Stimulated activated CD8-positive, alpha-beta memory T cell treated with anti-CD3 and anti-CD28 coated beads, Interleukin-15, amount 100 ng/mL, for 1 hour (primary cell): ENCODE results near the gene ZMYND12.

Source experiments
- DNase-seq: peaks from one replicate; pipeline ENCODE4 v3.0.0-alpha.2; 2020; ENCODE audit warnings: low read depth

Gene ZMYND12

DNA sequence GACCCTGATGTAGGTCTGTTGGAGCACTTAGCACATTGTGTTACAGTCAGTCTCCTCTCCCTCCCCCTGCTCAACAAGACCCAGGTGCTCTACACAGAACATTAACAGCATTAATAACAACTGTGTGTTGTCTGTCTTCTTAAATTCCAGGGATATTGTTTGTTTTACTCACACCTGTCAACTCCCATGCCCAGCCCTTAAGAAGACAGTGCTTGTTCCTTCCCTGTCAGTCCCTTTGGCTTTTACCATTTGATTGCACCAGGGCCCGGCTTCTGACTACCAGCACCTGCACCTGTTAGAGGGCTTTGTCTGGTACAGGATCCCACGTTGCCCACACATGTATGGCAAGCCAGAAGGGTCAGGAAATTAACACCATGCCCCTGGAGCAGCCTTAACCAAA is 63.6 kb downstream of the ZMYND12 start:
- no peak for DNase-seq

DNA sequence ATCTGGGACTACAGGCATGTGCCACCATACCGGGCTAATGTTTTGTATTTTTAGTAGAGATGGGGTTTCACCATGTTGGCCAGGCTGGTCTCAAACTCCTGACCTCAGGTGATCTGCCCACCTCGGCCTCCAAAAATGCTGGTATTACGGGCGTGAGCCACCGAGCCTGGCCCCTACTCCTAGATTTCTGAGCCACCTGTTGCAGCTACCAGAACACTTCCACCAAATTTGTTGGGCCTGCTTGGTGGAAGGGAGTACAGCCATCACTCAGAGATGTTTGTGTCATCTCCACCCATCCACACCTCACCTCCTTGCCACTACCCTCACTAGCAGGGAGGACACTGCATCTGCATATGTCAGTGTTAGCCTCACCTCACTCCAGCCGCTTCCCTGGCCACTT is 69.8 kb downstream of the ZMYND12 start:
- no peak for DNase-seq

DNA sequence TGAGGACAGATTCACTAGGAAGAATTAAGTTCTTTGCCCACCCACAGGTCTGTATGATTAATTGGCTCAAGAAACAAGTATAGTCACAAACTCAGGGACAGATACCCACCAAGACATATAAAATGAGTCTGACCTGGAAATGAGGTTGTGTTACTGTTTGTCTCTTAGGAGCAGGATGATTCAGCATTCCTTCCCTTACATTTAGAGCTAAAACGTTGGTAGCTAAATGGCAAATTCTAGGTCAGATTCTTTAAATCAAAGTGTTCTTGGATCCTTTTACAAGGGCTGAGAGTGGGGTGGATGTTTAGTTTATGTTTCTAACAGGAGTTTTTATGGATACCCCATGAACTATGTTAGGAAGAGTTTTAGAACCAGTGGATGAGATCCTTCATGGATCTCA is 70.5 kb downstream of the ZMYND12 start:
- DNase-seq = no peak

DNA sequence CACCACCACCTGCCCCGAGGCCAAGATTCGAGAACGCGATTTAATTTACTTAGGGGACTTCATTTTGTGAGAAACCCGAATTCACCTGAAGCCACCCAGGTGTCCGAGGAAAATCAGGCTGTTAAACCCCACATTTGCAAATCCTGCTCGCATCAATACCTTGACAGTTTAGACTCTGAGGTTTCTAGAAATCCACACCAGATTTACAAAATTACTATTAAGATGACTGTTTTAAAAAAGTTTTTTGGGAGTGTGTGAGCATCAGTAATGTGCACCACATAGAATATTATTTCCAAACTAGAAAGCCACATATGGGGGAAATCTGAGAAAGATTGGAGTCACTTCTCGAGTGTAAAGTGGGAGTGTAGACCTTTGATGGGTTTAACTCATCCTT is 74.5 kb downstream of the ZMYND12 start:
- no peak for DNase-seq

DNA sequence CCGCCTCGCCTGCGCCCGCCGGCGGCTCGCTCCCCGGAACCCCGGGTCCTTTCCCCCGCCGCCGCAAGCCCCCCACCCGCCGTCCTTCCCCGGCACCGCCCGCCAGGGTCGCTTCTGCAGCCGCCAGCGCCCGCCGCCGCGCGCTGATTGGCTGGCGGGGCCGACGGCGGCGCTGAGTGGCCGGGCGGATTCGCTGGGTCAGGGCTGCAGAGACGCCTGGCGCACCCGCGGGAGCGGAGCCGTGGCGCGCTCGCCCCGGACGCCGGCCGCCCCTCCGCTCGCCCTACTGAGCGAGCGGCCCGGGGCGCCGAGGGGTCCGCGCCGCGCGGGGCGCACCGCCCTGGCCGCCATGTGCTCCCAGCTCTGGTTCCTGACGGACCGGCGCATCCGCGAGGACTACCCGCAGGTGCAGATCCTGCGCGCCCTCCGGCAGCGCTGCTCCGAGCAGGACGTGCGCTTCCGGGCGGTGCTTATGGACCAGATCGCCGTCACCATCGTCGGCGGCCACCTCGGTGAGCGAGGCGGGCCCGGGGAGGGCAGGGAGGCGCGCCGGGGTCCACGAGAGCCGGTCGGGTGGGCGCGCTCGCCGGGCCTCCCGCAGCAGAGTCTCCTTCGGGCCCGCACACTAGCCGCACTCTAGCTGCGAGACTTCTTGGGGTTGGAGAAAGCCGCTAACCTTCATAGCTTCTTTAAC is 75.1 kb downstream of the ZMYND12 start, which contains the start of gene RIMKLA:
Gene RIMKLA, plus strand, starts transcription at position 207 of the 694 bp plus-strand sequence. Its CDS starts 143 bp downstream, at position 350.
- DNase-seq = no peak
